NCI-H187 treated with DMSO at 0.1 percent for 48 hours (cell line): Measurements from ENCODE around the gene MAN1B1.
A peak's percentile ranks its signal among the peaks of the same experiment; 100 is the strongest.
"Not testable (repeated sequence)": the region's sequence is repeated elsewhere in the genome, so short reads cannot be mapped to it uniquely, and the experiment has no call there.

Experiments used
- DNase-seq: peaks from one replicate; lab custom pipeline; 2025; lab: John Stamatoyannopoulos, UW

MAN1B1 gene

GRCh38 chr9:137128862-137129455 lies 42.2 kb downstream of the MAN1B1 start:
- no peak for DNase-seq

- peak; percentile 17 for DNase-seq
Measured at GRCh38 chr9:137129456-137130175, 42.8 kb downstream of the MAN1B1 start.

GRCh38 chr9:137130176-137130755 lies 43.5 kb downstream of the MAN1B1 start:
- no peak for DNase-seq

- no peak for DNase-seq
Measured at GRCh38 chr9:137134191-137134590, 47.4 kb downstream of the MAN1B1 start.

GRCh38 chr9:137135154-137135553 lies 48.4 kb downstream of the MAN1B1 start:
- not testable (repeated sequence) for DNase-seq

- DNase-seq: no peak
Measured at GRCh38 chr9:137136261-137136880, 49.6 kb downstream of the MAN1B1 start.

GRCh38 chr9:137136881-137137607 lies 50.3 kb downstream of the MAN1B1 start:
- no peak for DNase-seq

- DNase-seq: no peak
Measured at GRCh38 chr9:137138058-137138721, 51.4 kb downstream of the MAN1B1 start.

GRCh38 chr9:137138722-137139467 lies 52.1 kb downstream of the MAN1B1 start, which contains the start of gene GRIN1:
Gene GRIN1, plus strand, starts transcription at chr9:137139154. Its CDS starts 333 bp downstream, at chr9:137139487.
- DNase-seq: no peak

GRCh38 chr9:137139468-137140150 lies 52.8 kb downstream of the MAN1B1 start:
- no peak for DNase-seq

GRCh38 chr9:137140151-137141012 lies 53.6 kb downstream of the MAN1B1 start:
- DNase-seq: no peak

- DNase-seq: no peak
Measured at GRCh38 chr9:137141050-137141810, 54.4 kb downstream of the MAN1B1 start.

- no peak for DNase-seq
Measured at GRCh38 chr9:137141976-137142936, 55.5 kb downstream of the MAN1B1 start.

GRCh38 chr9:137143459-137143858 lies 56.7 kb downstream of the MAN1B1 start:
- DNase-seq: no peak

GRCh38 chr9:137145731-137146526 lies 59.1 kb downstream of the MAN1B1 start:
- DNase-seq: no peak

GRCh38 chr9:137146527-137146918 lies 59.7 kb downstream of the MAN1B1 start:
- DNase-seq: no peak
